Measurements from ENCODE around the gene ANKRD6.
"Not testable (repeated sequence)": the region's sequence is repeated elsewhere in the genome, so short reads cannot be mapped to it uniquely, and the experiment has no call there.

Gene ANKRD6

GRCh38 chr6:89432875-89433251 is at the start of gene ANKRD6:
TSS of gene ANKRD6 (plus strand) at chr6:89433152. CDS start at chr6:89566977, 133,825 bp downstream.
- peak; percentile 90 for DNase-seq (ENCODE audit: low spot score)

- DNase-seq (ENCODE audit: low spot score) = no peak
These were observed 47.7 kb upstream of the ANKRD6 start for GRCh38 chr6:89385156-89385667.

DNA sequence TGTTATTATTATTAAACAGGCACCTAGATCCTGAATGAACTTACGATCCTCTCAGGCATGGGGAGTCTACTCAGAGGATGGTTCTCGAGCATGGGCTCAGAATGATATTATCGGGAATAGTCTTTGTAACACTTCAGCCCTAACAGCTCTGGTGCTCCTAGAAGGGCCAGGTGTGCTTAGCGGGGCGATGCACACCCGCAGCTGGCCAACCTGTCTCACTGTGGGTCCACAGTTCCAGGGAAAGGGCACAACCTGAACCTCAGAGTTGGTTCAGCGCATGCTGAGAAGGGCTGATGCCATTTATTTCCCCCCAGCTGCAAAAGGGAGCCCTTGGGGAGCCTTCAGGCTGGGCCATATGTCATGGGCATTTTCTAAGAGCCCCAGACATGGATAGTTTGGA is 47.1 kb upstream of the ANKRD6 start:
- DNase-seq (ENCODE audit: low spot score) = no peak

DNA sequence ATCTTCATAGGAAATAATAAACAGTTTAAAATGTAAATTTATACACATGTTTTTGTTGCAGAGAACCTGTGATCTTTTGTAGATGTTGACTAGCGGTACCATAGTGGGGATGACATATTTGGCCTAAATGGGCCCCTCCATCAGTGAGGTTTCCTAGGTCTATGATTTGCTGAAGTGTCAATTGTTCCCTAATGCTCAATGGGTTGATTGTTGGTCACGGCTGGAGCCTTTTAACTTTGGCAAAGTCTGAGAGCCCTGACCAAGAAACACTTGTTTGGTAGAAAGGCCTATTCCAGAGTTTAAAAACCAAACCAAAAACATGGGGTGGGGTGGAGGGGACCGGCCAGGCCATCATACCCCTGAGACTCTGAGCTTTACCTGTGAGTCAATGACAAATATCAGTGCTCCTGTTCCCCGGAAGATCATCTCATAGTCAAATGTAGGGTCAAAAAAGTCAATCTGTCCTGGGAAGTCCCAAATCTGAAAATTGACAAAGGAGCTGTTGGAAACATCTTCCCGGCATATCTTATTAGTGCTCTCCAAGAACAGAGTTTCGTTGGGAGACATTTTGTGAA is 45.9 kb upstream of the ANKRD6 start:
- no peak for DNase-seq (ENCODE audit: low spot score)

DNA sequence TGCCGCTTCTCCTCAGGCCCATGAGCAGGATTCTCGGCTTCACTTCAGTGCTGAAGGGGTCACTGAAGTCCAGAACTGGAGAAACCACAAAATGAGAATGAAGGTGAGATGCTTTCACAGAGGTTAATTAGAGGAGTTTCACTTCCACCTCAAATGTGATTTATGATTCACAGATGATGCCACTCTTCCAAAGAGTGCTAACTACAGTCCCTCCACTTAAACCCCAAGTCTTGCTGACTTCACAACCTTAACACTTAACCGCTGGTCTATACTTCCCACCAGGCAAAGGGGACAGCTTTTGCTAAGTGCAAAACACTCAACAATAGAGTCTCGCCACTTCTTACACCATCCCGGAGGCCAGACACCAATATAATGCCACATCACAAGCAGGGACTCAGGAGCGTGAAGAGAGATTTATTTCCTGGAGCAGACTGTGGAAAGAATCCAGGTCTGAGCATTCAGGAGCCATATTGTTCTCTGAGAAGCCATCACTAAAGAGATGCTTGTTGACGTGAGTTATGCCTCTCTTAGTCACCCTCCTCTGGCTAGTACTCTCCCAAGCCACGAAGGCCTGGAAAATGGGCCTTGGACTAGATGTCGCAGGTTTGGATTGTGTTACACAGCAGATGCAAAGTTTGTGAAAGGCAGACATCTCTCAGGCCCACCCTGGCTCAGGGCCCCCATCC is 45.3 kb upstream of the ANKRD6 start:
- DNase-seq (ENCODE audit: low spot score) = no peak

DNA sequence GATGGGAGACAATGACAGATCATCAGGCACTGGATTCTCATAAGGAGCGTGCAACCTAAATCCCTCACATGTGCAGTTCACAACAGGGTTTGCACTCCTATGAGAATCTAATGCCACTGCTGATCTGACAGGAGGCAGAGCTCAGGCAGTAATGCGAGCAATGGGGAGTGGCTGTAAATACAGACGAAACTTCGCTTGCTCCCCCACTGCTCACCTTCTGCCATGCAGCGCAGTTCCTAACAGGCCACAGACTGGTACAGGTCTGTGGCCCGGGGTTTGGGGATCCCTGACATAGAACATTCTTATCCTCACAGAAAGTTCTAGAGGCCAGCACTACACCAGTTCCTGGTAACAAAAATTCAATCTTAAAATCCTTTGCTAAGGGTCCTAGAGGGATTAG is 44.1 kb upstream of the ANKRD6 start:
- DNase-seq (ENCODE audit: low spot score) = no peak

GRCh38 chr6:89392823-89393222 is 40.1 kb upstream of the ANKRD6 start:
- no peak for DNase-seq (ENCODE audit: low spot score)

DNA sequence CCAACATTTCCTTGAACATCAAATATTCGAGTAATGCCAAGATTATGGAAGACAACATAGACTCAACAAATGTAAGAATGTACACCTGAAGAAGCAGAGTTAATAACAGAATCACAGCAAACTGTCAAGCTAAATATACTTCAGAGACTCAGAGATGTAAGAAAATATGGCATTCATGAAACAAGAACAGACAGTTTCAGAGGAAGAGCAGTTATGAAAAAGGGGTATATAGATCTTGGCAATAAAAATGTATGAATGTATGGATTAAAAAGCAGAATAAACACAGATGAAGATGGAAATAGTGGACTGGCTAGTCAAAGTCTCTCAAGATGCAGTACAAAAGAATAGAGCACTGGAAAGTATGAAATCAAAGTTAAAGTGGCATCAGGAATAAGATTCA is 39.3 kb upstream of the ANKRD6 start:
- no peak for DNase-seq (ENCODE audit: low spot score)

- not testable (repeated sequence) for DNase-seq (ENCODE audit: low spot score)
These were observed 35.1 kb upstream of the ANKRD6 start for GRCh38 chr6:89397884-89398283.

DNA sequence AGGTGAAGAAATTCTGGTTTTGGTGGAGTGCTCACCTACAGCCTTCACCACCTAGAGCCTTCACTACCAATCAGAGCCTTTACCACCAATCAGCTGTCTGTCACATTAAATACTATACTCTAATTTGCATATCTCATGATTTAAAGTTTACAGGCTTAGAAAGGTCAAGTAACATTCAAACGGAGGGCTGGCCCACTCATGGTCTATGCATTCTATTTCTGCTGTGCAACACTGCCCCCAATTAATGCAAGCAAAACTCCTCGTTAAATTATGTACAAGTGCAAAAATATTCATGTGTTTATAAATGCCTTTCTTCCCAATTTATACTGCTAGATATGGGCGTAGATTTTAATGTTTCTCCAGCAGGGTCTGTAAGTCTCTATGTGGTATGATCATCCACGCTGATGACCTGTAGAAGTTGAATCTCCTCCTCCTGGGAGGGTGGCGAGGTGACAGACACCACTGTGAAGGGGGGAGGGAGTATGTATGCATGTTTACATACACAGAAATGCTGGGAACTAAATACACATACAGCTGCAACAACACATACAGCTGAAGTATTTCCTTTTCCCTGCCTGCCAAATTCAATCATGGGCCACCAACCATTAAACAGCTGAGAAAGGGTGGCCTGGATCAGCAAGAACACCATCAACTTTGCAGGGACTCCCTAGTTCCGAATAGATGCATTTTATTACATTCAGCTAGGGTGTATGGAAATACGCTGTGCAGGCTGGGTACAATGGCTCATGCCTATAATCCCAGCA is 34.0 kb upstream of the ANKRD6 start:
- DNase-seq (ENCODE audit: low spot score) = no peak

- no peak for DNase-seq (ENCODE audit: low spot score)
These were observed 32.9 kb upstream of the ANKRD6 start for GRCh38 chr6:89400050-89400449.

- no peak for DNase-seq (ENCODE audit: low spot score)
These were observed 32.0 kb upstream of the ANKRD6 start for GRCh38 chr6:89400912-89401399.

DNA sequence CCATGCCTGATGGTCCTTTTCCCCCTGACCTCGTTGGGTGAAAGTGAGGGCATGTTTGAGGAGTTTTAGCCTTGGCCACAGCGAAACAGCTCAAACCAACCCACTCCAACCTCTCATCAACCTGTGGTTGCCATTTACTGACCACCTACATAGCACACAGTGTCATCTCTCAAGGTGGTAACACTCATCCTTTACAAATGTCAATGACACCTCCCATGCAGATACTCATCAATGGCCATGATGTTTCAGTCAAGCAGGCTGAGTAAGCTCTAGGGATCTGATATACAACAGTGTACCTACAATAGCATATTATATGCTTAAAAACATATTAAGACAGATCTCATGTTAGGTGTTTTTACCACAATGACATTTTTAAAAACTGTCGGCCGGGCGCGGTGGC is 30.2 kb upstream of the ANKRD6 start:
- no peak for DNase-seq (ENCODE audit: low spot score)

DNA sequence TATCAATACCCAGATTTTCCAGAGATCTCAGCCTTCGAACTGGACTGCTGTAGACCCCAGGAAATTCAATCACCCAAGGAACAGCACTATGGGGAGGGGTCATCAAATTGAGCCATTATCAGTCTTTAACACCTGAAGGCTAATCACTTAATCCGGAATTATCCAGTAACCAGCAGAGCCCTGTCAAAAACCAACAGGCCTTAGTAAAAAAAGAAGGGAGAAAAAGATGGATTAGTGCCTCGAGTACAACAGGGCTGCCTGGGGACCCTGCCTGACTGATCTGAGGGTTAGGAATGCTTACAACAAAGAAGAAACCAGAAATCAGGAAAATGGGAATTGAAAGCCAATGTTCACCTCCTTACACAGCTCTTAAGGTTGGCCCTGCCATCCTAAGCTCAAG is 28.4 kb upstream of the ANKRD6 start:
- no peak for DNase-seq (ENCODE audit: low spot score)

DNA sequence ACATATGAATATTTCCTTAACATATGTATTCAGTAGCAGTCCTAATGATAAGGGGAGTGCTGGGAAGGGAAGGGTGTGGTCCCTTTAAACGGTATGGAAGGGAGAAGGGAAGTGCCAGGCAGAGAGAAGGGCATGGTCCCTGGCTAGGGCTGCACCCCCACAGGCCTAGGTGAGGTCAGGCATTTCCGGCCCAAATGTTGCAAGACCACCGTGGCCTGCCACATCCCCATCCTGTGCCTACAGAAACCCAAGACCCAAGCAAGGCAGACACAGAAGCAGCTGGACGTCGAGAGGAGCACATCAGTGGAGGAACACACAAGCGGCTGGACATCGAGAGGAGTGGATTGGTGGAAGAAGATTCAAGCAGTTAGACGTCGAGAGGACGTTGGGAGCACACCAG is 26.8 kb upstream of the ANKRD6 start:
- no peak for DNase-seq (ENCODE audit: low spot score)

DNA sequence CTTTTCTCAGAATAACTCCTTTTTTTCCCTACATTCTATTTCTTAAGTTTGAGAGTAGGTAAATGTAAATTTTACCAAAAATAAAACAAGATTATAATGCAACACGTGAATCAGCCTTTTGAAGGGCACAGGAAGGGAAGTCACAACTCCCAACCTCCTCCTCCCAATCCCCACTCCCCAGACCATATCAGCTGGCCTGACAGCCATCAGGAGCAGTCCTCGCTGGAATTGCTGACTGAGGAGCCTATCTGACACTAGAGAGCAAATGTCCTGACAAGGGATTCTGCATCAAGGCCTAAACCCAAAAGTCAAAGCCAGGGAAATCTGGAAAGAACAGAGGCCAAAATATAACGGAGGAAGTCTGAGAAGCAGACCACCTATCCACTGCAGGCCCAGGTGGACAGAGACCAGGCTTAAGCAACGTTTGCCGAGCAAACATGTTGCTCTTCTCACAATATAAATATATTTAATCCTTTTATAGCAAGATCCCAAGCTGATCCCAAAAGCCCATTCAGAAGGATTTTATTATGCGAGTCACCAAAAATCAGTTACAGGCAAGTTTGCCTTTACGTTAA is 23.4 kb upstream of the ANKRD6 start:
- DNase-seq (ENCODE audit: low spot score) = no peak

- DNase-seq (ENCODE audit: low spot score) = no peak
These were observed 22.7 kb upstream of the ANKRD6 start for GRCh38 chr6:89410231-89410761.

DNA sequence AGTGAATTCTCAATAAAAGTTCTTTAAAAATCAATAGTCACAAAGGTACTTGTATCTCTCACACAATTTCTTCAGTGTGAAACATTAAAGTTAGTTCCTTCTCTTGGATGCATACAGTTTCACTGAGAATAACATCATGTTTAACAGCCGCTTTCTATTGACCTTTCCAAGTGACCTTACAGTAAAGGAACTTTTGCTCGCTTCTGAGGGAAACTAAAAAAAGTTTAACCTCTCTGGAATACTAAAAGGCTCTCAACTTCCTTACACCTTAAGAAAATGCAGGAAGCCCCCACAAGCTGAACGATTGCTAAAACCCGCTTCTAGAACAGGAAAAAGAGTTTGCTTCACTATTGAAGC is 22.2 kb upstream of the ANKRD6 start:
- DNase-seq (ENCODE audit: low spot score) = no peak

GRCh38 chr6:89411145-89412070 is 21.5 kb upstream of the ANKRD6 start:
- no peak for DNase-seq (ENCODE audit: low spot score)

GRCh38 chr6:89412071-89413005 is 20.6 kb upstream of the ANKRD6 start, which contains the start of gene RRAGD:
TSS of gene RRAGD (minus strand) at chr6:89412273. CDS start at chr6:89411993, 280 bp downstream.
- DNase-seq (ENCODE audit: low spot score) = peak; percentile 65

Data from AG08396 (cell line).